ENCODE results near the gene NCOR2.

- TF ChIP-seq POLR2A (IDR thresholded peaks at IDR 0.05) (no peak), CTCF (IDR thresholded peaks at IDR 0.05) (no peak), POLR2AphosphoS5 (IDR thresholded peaks at IDR 0.05) (no peak), EP300 (IDR thresholded peaks at IDR 0.05; ENCODE audit: low read depth) (no peak)
Measured at GRCh38 chr12:124544311-124544970, 23.0 kb downstream of the NCOR2 start.

Measured in transverse colon (tissue), 4 donors.